ENCODE results near the gene TRPC4AP.

GRCh38 chr20:35010405-35011192, 82.0 kb downstream of the TRPC4AP start:
- TF ChIP-seq CTCF (IDR thresholded peaks at IDR 0.05): no peak
- no peak for TF ChIP-seq EP300 (IDR thresholded peaks at IDR 0.05)
- no peak for TF ChIP-seq POLR2A (IDR thresholded peaks at IDR 0.05)
